HG03097 (cell line): ENCODE data around the gene AFP.
"Not testable (repeated sequence)": the region's sequence is repeated elsewhere in the genome, so short reads cannot be mapped to it uniquely, and the experiment has no call there.

Experiments
- ATAC-seq: cut with Tn5 transposase; IDR thresholded peaks from one replicate; pipeline ENCODE4 v1.9.1; 2021; ENCODE audit not compliant: unreplicated experiment, low FRiP score

Gene AFP

DNA sequence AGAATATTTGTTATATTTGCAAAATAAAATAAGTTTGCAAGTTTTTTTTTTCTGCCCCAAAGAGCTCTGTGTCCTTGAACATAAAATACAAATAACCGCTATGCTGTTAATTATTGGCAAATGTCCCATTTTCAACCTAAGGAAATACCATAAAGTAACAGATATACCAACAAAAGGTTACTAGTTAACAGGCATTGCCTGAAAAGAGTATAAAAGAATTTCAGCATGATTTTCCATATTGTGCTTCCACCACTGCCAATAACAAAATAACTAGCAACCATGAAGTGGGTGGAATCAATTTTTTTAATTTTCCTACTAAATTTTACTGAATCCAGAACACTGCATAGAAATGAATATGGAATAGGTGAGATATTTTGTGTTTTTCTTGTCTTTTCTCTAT, at the start of gene AFP:
TSS of gene AFP (plus strand) at position 238 of the 400 bp plus-strand sequence. CDS start at position 280, 42 bp downstream.
- no peak for ATAC-seq

DNA sequence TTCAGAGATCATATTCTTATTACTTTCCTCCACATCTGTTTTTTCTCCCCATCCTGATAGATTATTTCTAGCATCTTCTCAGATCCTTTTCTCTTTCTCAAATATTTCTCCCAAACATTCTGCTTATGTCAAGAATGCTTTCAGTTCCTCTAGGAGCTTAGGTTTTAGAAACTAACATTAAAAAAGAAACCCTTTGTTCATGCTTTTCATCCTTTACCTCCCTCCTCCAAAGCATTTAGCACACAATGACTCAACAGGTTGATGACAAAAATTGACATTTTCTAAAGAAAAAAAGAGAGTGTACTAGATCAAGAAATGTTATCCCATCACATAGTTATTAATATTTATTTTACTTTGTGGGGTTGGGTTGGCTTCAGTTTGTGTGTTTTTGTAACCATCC, 48.5 kb upstream of the AFP start:
- no peak for ATAC-seq

DNA sequence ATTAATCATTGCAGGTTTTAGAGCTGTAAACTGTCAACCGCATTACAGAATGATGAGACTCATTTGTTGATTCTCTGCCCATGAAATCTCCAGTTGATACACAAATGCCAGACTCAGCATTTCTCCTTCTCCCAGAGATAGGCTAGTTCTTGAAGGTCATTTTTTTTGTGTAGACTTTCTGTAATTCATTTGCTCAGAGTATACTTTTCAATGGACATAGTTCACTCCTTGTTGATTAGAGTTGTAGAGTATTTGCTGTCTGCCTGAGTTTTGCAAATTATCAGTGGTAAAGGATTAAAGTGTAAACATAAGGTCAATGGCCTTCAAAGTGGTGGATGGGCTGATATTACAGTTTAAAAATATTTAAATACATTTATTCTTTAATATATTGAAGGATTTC, 47.1 kb upstream of the AFP start:
- ATAC-seq, result no peak

DNA sequence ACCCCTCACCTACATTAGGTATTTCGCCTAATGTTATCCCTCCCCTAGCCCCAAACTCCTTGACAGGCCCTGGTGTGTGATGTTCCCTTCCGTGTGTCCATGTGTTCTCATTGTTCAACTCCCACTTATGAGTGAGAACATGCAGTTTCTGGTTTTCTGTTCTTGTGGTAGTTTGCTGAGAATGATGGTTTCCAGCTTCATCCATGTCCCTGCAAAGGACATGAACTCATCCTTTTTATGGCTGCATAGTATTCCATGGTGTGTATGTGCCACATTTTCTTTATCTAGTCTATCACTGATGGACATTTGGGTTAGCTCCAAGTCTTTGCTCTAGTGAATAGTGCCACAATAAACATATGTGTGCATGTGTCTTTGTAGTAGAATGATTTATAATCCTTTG, 46.4 kb upstream of the AFP start:
- ATAC-seq, result not testable (repeated sequence)

DNA sequence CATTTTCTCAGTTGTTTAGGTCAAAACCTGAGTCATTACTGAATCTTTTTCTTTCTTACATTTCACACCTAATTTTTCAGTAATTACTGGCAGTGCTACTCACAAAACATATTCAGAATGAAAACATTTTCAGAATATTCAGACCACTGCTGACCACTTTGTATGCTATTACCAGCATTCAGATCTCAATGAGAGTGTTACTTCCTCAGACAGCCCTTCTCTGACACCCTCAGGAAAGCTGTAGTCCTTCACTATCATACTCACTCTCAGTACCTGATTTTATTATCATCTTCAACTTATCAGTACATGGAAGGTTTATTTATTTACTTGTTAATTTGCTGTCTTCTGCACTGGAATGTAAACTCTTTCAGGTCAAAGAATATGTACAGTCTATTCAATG, 44.2 kb upstream of the AFP start:
- ATAC-seq, result no peak

DNA sequence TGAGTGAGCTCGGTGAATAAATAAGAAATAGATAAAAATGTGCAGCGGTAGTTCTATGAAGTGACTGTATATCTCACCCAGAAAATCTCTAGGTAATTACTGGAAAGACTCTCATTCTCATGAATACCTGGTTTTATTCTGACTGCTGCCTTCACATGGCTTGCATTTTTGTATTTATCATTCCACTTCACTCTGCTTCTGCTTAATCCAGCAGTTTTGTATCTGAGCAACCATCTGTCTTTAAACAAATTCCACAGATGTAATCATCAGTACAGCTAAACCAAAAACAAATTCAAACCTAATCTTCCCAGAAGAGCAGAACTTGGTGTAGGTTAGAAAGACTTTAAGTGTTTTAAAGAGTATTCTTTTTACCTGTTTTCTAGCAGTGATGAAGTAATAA, 43.1 kb upstream of the AFP start:
- ATAC-seq, result no peak

DNA sequence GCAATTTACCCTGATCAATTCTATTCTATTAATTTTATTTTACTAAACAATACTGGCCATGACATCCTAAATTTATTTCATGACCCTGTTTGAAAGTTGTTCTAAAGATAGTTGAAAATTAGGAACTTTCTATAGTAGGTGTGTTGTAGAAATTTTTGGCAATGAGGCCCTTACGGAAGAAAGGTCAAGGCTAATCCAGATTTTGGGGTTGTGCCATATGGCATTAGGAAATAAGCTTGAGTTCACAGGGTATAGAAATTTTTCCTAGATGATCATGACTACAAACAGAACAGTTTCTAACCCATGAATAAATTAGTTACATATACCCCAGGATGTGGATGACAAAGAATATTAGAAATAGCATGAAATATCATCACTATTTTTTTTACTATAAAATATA, 39.7 kb upstream of the AFP start:
- ATAC-seq, result no peak

DNA sequence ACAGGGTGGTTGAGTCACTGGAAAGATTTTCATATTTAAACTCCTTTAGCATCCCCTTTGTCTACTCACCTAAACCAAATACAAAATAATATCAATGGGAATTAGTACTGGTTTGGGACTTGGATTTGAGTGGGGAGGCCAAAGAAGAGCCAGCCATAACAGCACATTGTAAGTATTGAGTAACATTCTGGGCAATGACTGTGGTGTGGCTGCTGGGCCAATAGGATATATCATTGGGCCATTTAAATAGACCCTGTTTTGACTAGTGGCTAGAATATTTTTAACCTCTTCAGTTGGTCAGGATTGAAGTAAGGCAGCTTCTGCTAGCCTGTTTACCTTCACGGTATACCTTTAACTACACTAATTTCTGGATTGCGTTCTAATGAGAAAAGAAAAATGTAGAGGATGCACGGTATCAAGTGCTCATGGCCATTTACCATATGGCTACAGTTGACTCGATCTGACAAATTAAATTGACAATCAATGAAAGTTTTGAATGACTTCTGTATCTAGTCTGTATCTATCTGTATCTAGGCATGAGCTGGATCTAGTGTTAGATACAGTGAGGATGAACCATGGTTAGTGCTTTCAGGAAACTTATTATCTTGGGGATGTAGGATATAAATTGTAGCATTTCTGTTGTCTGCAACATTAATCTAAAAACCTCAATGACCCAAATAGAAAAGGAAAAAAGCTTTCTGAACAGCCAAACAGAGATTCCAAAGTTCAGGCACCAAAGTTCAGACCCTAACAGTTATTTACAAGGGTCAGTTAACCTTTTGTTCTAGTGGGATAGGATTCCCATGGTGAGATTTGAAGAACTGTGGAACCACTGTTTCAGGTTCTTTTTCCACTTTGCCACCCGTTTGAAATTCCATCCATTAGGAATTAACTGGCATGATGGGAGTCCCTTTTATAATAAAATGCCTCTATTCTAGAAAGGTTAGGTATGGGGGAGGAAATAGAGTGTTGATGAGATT, 38.7 kb upstream of the AFP start:
- no peak for ATAC-seq

DNA sequence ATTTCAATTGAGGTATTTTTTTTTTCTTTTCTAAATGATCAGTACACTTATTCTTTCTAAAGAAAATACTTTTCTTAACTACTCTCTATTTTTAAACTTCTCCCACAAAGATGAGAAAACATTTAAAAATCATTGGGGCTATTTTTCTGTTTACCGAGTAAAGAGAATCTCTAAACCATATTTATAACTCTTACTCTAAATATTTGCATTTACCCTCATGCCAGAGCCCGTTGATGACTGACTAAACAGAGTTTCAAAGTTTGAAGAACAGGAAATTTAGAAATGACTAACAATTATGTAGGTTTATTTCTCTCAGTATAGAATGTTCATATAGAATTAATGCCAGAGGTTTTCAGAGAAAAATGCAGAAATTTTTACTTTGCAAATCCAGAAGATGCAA, 34.6 kb upstream of the AFP start:
- no peak for ATAC-seq

DNA sequence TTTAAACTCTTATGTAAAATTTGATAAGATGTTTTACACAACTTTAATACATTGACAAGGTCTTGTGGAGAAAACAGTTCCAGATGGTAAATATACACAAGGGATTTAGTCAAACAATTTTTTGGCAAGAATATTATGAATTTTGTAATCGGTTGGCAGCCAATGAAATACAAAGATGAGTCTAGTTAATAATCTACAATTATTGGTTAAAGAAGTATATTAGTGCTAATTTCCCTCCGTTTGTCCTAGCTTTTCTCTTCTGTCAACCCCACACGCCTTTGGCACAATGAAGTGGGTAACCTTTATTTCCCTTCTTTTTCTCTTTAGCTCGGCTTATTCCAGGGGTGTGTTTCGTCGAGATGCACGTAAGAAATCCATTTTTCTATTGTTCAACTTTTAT, 32.0 kb upstream of the AFP start, which contains the start of gene ALB:
TSS of gene ALB (plus strand) at position 246 of the 400 bp plus-strand sequence. CDS start at position 287, 41 bp downstream.
- ATAC-seq, result no peak

DNA sequence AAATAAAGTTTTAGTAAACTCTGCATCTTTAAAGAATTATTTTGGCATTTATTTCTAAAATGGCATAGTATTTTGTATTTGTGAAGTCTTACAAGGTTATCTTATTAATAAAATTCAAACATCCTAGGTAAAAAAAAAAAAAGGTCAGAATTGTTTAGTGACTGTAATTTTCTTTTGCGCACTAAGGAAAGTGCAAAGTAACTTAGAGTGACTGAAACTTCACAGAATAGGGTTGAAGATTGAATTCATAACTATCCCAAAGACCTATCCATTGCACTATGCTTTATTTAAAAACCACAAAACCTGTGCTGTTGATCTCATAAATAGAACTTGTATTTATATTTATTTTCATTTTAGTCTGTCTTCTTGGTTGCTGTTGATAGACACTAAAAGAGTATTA, 31.6 kb upstream of the AFP start:
- no peak for ATAC-seq

DNA sequence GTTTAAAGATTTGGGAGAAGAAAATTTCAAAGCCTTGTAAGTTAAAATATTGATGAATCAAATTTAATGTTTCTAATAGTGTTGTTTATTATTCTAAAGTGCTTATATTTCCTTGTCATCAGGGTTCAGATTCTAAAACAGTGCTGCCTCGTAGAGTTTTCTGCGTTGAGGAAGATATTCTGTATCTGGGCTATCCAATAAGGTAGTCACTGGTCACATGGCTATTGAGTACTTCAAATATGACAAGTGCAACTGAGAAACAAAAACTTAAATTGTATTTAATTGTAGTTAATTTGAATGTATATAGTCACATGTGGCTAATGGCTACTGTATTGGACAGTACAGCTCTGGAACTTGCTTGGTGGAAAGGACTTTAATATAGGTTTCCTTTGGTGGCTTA, 30.9 kb upstream of the AFP start:
- ATAC-seq, result no peak

DNA sequence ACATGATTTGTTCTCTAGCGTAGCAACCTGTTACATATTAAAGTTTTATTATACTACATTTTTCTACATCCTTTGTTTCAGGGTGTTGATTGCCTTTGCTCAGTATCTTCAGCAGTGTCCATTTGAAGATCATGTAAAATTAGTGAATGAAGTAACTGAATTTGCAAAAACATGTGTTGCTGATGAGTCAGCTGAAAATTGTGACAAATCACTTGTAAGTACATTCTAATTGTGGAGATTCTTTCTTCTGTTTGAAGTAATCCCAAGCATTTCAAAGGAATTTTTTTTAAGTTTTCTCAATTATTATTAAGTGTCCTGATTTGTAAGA, 29.5 kb upstream of the AFP start:
- no peak for ATAC-seq

DNA sequence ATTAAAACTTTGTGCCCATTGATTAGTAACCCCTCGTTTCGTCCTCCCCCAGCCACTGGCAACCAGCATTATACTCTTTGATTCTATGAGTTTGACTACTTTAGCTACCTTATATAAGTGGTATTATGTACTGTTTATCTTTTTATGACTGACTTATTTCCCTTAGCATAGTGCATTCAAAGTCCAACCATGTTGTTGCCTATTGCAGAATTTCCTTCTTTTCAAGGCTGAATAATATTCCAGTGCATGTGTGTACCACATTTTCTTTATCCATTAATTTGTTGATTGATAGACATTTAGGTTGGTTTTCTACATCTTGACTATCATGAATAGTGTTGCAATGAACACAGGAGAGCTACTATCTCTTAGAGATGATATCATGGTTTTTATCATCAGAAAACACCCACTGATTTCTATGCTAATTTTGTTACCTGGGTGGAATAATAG, 28.8 kb upstream of the AFP start:
- ATAC-seq, result no peak

DNA sequence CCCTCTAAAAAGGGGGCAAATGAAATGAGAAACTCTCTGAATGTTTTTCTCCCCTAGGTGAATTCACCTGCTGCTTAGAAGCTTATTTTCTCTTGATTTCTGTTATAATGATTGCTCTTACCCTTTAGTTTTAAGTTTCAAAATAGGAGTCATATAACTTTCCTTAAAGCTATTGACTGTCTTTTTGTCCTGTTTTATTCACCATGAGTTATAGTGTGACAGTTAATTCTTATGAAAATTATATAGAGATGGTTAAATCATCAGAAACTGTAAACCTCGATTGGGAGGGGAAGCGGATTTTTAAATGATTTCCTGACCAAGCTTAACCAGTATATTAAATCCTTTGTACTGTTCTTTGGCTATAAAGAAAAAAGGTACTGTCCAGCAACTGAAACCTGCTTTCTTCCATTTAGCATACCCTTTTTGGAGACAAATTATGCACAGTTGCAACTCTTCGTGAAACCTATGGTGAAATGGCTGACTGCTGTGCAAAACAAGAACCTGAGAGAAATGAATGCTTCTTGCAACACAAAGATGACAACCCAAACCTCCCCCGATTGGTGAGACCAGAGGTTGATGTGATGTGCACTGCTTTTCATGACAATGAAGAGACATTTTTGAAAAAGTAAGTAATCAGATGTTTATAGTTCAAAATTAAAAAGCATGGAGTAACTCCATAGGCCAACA, 27.7 kb upstream of the AFP start:
- no peak for ATAC-seq

DNA sequence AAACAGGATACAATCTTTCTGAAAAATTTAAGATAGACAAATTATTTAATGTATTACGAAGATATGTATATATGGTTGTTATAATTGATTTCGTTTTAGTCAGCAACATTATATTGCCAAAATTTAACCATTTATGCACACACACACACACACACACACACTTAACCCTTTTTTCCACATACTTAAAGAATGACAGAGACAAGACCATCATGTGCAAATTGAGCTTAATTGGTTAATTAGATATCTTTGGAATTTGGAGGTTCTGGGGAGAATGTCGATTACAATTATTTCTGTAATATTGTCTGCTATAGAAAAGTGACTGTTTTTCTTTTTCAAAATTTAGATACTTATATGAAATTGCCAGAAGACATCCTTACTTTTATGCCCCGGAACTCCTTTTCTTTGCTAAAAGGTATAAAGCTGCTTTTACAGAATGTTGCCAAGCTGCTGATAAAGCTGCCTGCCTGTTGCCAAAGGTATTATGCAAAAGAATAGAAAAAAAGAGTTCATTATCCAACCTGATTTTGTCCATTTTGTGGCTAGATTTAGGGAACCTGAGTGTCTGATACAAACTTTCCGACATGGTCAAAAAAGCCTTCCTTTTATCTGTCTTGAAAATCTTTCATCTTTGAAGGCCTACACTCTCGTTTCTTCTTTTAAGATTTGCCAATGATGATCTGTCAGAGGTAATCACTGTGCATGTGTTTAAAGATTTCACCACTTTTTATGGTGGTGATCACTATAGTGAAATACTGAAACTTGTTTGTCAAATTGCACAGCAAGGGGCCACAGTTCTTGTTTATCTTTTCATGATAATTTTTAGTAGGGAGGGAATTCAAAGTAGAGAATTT, 26.8 kb upstream of the AFP start:
- ATAC-seq, result no peak

DNA sequence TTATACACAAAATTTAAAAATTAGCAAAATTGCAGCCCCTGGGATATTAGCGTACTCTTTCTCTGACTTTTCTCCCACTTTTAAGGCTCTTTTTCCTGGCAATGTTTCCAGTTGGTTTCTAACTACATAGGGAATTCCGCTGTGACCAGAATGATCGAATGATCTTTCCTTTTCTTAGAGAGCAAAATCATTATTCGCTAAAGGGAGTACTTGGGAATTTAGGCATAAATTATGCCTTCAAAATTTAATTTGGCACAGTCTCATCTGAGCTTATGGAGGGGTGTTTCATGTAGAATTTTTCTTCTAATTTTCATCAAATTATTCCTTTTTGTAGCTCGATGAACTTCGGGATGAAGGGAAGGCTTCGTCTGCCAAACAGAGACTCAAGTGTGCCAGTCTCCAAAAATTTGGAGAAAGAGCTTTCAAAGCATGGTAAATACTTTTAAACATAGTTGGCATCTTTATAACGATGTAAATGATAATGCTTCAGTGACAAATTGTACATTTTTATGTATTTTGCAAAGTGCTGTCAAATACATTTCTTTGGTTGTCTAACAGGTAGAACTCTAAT, 26.0 kb upstream of the AFP start:
- ATAC-seq, result no peak

DNA sequence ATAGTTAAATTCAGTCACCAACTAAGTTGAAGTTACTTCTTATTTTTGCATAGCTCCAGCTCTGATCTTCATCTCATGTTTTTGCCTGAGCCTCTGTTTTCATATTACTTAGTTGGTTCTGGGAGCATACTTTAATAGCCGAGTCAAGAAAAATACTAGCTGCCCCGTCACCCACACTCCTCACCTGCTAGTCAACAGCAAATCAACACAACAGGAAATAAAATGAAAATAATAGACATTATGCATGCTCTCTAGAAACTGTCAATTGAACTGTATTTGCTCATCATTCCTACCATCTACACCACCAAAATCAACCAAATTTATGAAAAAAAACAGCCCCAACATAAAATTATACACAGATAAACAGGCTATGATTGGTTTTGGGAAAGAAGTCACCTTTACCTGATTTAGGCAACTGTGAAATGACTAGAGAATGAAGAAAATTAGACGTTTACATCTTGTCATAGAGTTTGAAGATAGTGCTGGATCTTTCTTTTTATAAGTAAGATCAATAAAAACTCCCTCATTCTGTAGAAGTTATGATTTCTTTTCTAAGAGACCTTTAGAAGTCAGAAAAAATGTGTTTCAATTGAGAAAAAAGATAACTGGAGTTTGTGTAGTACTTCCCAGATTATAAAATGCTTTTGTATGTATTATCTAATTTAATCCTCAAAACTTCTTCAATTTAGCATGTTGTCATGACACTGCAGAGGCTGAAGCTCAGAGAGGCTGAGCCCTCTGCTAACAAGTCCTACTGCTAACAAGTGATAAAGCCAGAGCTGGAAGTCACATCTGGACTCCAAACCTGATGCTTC, 24.9 kb upstream of the AFP start:
- ATAC-seq, result no peak

DNA sequence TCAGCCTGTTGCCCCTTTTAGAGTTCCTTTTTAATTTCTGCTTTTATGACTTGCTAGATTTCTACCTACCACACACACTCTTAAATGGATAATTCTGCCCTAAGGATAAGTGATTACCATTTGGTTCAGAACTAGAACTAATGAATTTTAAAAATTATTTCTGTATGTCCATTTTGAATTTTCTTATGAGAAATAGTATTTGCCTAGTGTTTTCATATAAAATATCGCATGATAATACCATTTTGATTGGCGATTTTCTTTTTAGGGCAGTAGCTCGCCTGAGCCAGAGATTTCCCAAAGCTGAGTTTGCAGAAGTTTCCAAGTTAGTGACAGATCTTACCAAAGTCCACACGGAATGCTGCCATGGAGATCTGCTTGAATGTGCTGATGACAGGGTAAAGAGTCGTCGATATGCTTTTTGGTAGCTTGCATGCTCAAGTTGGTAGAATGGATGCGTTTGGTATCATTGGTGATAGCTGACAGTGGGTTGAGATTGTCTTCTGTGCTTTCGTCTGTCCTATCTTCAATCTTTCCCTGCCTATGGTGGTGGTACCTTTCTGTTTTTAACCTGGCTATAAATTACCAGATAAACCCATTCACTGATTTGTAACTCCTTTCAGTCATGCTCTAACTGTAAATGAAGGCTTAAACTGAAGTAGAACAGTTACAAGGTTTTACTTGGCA, 24.1 kb upstream of the AFP start:
- ATAC-seq, result no peak
